ENCODE data around the gene FUT3.

Gene FUT3

DNA sequence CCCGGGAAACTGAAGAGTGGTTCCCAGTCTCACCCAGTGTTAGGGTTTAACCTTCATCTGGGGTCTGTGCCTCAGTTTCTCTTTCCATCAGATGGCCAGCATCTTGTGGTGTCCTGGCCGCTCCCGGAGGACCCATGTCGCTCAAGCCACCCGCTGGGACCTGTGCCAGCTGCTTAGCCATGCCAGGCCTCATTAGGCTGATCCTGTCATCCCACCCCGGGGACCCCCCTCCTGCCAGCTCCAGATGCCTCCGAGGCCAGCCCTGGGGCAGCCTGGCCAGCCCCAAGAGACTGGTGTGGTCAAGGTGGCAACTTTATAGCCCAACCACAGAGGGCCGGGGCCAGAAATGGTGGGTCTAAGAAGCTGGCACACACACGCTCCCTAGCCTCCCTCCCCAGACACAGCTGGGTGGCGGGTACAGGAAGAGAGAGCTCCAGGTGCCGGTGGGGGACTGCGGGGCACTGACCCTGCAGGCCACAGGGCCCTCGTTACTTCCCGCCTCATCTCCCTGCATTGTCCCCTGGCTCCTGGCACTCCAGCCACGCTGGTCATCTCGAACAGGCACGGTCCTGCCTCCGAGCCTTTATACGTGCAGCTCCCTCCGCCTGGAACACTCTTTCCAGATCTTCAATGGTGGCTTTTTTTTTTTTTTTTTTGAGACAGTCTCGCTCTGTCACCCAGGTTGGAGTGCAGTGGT lies 43.0 kb downstream of the FUT3 start:
- Histone ChIP-seq H2AFZ (ENCODE audit: low read length) (no peak overlapping the region), H3K4me3 (ENCODE audit: low read length, poor library complexity, severe bottlenecking) (no peak overlapping the region), H3K4me1 (ENCODE audit: insufficient read depth, low read length, poor library complexity, severe bottlenecking) (peaks cover 5% of the 10 kb centered on the region), H3K9me2 (replicated peaks; ENCODE audit: low read depth, low read length) (no peaks in the 10 kb centered on the region), H3K9ac (ENCODE audit: low read depth, low read length, poor library complexity, severe bottlenecking) (no peak overlapping the region), H3F3A (ENCODE audit: low read depth) (no peaks in the 10 kb centered on the region), H3K36me3 (ENCODE audit: insufficient read depth, low read length) (no peaks in the 10 kb centered on the region), H3K27me3 (ENCODE audit: insufficient read depth, low read length, poor library complexity, severe bottlenecking) (no peaks in the 10 kb centered on the region), H4K20me1 (ENCODE audit: insufficient read depth, low read length, poor library complexity, severe bottlenecking) (no peaks in the 10 kb centered on the region), H3K79me2 (ENCODE audit: insufficient read depth, low read length) (no peaks in the 10 kb centered on the region), H3K9me3 (ENCODE audit: insufficient read depth, low read depth, low read length) (no peaks in the 10 kb centered on the region), H3K4me2 (ENCODE audit: low read depth, low read length, poor library complexity, severe bottlenecking) (no peak overlapping the region)
- TF ChIP-seq EZH2phosphoT487 (IDR thresholded peaks at IDR 0.05; ENCODE audit: borderline replicate concordance), result no peak
- no peak for TF ChIP-seq CTCF (conservative IDR thresholded peaks at IDR 0.05; ENCODE audit: low read length)

DNA sequence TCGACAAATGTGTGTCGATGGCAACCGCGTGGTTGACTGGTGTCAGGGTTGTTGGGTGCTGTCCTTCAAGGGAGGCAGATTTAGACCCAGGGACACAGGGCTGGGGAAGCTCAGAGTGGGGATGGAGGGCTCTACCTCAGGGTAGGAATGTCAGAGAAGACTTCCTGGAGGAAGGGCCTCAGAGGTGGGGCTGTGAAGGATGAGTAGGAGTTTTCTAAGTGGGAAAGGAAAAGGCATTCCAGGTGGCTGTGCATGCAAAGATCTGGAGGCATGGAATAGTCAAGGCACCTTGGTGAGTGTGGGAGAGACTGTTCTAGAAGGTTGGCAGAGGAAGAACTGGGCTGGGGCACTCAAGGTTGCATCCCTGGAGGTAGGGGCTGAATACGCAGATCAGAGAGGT lies 44.3 kb downstream of the FUT3 start:
- Histone ChIP-seq H4K20me1 (ENCODE audit: insufficient read depth, low read length, poor library complexity, severe bottlenecking) (no peaks in the 10 kb centered on the region), H3K4me3 (ENCODE audit: low read length, poor library complexity, severe bottlenecking) (no peak overlapping the region), H3K4me2 (ENCODE audit: low read depth, low read length, poor library complexity, severe bottlenecking) (no peak overlapping the region), H2AFZ (ENCODE audit: low read length) (no peak overlapping the region), H3K9ac (ENCODE audit: low read depth, low read length, poor library complexity, severe bottlenecking) (no peak overlapping the region), H3K36me3 (ENCODE audit: insufficient read depth, low read length) (no peaks in the 10 kb centered on the region), H3K9me2 (replicated peaks; ENCODE audit: low read depth, low read length) (no peaks in the 10 kb centered on the region), H3F3A (ENCODE audit: low read depth) (no peaks in the 10 kb centered on the region), H3K4me1 (ENCODE audit: insufficient read depth, low read length, poor library complexity, severe bottlenecking) (peaks cover 5% of the 10 kb centered on the region), H3K27me3 (ENCODE audit: insufficient read depth, low read length, poor library complexity, severe bottlenecking) (no peaks in the 10 kb centered on the region), H3K9me3 (ENCODE audit: insufficient read depth, low read depth, low read length) (no peaks in the 10 kb centered on the region), H3K79me2 (ENCODE audit: insufficient read depth, low read length) (no peaks in the 10 kb centered on the region)
- no peak for TF ChIP-seq EZH2phosphoT487 (IDR thresholded peaks at IDR 0.05; ENCODE audit: borderline replicate concordance)
- TF ChIP-seq CTCF (conservative IDR thresholded peaks at IDR 0.05; ENCODE audit: low read length), result no peak

DNA sequence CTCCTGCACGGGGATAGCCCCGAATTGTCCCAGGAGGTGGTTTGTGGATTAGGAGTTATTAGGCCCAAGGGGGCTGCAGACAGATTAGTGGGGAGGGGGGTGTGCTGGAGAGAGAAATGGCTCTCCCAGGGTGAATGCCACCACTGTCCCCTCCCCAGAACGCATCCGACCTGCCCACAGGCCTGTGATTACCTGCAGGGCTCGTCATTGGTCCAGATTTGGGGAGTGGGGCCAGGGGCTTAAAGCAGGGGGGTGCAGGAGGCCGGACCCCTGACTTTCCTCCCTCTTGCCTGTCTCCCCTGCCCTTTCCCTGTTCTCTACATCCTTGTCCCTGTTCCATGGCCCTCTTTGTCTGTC lies 45.1 kb downstream of the FUT3 start:
- no peak overlapping the region for H3K9ac ChIP-seq (ENCODE audit: low read depth, low read length, poor library complexity, severe bottlenecking)
- H3K9me3 ChIP-seq (ENCODE audit: insufficient read depth, low read depth, low read length), result no peaks in the 10 kb centered on the region
- H3K9me2 ChIP-seq (replicated peaks; ENCODE audit: low read depth, low read length), result no peaks in the 10 kb centered on the region
- no peaks in the 10 kb centered on the region for H3F3A ChIP-seq (ENCODE audit: low read depth)
- H3K4me1 ChIP-seq (ENCODE audit: insufficient read depth, low read length, poor library complexity, severe bottlenecking), result peaks cover 5% of the 10 kb centered on the region
- no peak overlapping the region for H2AFZ ChIP-seq (ENCODE audit: low read length)
- no peaks in the 10 kb centered on the region for H3K27me3 ChIP-seq (ENCODE audit: insufficient read depth, low read length, poor library complexity, severe bottlenecking)
- no peak for TF ChIP-seq CTCF (conservative IDR thresholded peaks at IDR 0.05; ENCODE audit: low read length)
- TF ChIP-seq EZH2phosphoT487 (IDR thresholded peaks at IDR 0.05; ENCODE audit: borderline replicate concordance), result no peak
- no peaks in the 10 kb centered on the region for H3K79me2 ChIP-seq (ENCODE audit: insufficient read depth, low read length)
- H4K20me1 ChIP-seq (ENCODE audit: insufficient read depth, low read length, poor library complexity, severe bottlenecking), result no peaks in the 10 kb centered on the region
- no peak overlapping the region for H3K4me2 ChIP-seq (ENCODE audit: low read depth, low read length, poor library complexity, severe bottlenecking)
- no peak overlapping the region for H3K4me3 ChIP-seq (ENCODE audit: low read length, poor library complexity, severe bottlenecking)
- H3K36me3 ChIP-seq (ENCODE audit: insufficient read depth, low read length), result no peaks in the 10 kb centered on the region
